KG1 (cell line): Measurements from ENCODE around the gene LPCAT1.

Experiments used
- DNase-seq: peaks from one replicate; lab custom pipeline; 2025; lab: John Stamatoyannopoulos, UW

The LPCAT1 gene

DNA sequence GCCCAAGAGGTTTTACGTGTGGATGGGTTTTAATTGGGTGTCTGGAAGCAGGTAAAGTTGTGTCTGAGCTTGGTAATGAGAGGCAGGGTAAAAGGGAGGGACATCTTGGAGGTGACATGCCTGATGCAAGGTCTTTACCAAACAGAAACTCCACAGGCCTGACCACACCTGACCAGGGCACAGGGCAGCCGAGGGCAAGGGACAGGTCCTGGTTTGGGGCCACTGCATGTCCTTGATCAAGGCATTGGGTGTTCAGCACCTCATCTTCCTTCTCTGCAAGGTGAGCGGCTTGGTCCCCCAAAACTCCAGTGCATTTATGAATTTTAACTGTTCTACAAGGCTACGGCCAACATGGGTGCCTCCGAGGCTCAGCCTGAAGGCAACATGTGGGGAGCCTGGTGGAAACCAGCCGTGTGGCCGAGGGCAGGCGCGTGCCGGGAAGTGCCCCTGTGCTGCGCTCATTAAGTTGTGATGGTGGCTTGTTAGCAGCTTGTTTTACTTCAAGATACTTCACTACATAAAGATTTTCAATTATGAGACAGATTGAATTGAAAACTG lies 30.7 kb upstream of the LPCAT1 start:
- no peak for DNase-seq

DNA sequence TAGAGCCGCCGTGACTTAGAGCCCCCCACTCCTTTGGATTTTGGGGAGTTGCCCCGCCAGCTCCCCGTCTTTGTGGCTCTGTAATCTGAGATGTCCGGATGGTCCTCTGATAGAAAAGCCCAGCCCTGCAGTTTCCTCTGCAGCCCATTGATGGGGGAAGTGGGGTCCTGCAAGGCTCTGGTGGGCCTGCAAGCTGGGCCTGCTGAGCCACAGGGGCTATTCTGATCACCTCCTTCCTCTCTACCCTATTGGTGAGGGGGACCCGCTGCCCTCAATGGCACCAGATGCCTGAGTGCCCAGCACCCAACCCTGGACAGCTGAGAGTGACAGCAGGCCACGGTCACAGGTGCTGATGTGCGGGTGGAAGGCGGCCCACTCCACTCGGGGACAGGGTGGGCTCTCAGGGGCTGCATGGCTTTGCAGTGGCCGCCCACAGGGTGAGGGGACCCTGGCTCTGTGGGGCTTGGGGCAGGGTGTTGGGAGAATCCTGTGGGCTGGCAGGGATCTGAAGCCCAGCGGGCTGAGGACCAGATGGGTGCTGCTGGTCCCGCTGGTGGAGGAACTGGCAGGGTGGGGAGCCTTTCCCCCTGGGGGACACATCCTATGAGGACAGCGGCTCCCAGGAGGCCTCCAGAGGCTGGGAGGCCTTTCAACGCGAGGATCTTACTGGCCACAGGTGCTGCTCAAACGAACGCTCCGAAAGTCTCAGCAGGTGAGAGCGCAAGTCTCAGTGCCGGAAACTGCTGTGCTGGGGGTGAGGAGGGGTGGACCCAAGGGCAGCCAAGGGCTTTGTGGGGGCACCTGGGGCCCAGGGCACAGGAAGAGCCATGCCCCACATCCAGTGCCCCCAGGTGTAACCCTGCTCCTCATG lies 30.0 kb upstream of the LPCAT1 start:
- DNase-seq = no peak

DNA sequence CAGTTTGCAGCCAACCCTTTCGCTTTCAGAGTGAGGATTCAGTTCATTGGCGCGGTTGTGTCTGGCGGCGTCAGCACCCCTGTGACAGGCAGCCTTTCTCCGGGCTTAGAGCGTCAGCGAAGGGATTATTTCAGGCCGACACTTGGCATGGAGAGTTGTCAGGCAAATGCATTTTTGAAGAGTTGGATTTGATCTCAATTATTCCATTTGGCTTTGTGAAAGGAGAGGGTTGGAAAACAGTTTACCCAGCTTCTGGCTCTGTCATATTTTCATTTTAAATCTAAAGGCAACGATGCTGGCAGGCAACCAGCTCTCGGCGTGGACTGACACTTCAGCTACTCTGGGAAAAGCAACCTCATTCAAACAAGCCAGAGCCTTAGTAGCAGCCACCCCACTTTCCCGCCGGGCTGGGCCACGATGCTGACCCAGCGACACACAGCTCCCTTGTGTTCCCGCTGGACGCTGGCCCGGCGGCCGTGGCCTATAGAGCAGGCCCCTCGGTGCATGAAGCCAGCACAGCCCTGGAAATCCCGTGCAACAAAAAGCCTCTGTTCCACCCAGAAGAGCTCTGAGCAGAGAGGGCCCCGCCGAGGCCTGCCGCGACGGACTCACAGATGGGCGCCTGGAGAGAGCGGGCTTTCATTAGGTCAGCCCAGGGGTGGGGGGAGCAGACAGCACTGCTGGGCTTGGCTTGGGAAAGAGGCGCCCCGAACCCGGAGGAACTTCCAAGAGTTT lies 28.9 kb upstream of the LPCAT1 start:
- DNase-seq = no peak

DNA sequence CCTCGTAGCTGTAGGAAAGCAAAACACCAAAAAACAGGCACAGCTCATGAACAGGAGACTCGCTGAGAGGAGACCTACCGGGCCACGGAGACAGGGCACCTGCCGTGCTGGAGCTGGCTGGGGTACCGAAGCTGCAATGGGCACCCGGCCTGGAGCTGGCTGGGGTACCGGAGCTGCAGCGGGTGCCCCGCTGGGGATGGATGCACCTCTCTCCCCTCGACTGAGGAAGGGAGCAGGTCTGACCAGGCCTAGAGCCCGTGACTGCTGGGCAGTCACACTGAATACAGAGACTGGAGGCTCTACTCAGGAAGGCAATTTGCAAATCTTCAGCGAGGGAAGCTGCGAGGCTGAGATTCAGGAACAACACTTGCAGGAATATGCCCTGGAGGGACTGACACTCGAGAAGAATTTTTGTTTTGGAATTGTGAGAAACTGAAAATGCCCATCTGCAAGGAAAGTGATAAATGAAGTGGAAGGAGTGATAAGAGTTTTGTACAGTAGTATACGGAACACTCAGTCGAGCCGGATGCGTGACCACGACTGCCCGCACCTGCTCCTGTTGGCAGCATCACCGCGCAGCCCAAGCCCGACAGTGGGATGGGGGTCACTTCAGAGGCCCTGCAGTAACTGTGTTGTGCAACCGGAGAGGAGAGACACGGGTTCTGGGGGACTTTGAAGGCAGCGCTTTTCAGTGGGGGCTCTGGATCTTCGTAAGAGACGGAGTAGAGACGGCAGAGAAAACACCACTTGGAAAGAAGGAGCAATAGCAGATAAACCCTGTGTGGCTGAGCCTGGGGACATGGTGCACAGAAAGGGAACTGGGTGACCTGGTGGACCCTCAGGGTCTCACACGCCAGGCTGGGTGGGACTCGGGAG lies 27.9 kb upstream of the LPCAT1 start:
- DNase-seq = no peak

DNA sequence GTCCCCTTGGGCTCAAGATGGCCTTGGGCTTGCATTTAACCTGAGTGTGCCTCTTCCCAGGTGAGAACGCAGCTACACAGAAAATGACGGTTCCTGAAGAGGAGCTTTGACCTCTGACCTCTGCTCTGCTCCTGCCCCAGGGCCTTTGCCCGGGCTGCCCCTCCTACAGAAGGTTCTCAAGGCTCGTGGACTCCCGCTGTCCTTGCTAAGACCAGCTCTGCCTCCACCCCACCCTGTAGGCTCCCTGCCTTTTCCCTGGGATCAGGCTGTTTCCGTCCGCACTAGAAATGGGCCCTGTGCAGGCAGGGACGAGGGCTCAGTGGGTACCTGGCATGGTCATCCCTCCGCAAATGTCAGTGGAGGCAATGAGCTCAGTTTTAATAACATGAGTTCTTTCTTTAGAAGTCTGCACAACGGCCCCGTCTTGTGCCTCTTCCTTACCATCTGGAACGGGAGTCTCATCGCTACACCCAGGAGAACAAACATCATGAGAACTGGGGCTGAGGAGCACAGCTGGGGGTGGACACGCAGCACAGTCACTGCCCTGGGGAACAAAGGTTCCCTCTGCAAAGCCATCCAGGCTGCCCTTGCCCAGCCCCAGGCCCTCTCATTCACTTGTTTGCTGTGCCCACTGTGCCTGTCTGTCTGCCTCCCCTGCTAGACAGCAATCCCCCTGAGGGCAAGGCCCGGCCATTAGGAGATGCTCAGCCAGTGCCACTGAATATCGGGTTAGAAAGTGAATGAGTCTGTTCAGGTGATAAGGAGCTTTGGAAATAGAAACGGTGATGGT lies 26.7 kb upstream of the LPCAT1 start:
- DNase-seq = no peak

DNA sequence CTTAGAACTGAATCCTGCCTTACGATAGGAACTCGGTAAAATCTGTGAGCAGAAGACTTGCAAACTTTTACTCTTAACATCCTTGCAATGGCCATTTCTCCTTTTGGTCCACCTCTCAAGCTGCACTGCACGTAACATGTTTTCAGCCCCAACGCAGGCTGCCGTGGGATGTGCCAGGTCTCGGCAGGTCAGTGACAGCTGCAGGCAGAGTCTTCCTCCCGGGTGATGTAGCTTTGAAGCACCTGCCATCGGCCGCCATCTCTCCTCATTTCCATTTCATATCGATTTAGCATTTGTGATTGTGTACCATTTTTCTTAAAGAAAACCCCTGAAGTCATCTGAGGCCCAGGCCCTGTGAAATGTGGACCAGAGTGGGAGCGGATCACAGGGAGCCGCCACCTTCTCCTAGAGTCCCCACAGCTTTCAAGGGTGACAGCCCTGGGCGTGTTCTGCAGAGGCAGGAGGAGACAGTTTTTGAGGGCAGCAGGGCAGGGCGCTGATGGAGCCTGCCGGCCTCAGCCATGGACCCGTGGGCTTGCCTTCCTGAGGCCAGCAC lies 25.8 kb upstream of the LPCAT1 start:
- no peak for DNase-seq

DNA sequence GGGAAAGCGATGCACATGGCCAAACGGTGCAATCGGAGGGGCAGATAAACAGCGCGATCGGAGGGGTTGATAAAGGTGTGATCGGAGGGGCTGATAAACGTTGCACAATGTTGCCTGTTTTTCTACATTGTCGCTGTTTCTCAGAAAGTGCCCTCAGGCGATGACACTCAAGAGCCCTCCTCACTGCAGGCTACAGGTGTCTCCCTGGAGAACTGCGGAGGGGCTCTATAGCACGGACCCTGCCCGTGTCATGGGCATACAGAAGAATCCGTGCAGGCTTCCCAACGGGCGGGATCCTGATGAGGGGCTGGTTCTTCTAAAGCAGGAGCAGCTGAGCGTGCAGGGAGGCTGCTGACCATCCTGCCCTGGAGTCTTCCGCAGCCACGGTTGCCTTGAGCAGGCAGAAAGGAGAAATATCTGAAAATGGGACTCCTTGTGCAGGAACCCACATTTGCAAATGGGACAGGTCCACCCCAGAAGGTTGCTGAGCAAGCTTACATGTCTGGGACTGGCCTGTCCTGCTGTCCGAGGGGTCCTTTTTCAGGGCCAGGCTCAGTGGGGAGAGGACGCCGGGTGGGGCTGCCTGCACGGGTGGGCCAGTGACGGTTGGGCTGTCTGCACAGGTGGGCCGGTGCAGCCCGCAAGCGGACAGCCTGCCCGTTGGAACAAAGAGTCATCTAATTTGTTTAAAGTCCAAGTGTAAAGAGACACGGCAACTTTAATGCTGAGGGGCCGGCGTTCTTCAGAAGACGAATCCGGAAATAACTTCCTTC lies 25.1 kb upstream of the LPCAT1 start:
- no peak for DNase-seq

DNA sequence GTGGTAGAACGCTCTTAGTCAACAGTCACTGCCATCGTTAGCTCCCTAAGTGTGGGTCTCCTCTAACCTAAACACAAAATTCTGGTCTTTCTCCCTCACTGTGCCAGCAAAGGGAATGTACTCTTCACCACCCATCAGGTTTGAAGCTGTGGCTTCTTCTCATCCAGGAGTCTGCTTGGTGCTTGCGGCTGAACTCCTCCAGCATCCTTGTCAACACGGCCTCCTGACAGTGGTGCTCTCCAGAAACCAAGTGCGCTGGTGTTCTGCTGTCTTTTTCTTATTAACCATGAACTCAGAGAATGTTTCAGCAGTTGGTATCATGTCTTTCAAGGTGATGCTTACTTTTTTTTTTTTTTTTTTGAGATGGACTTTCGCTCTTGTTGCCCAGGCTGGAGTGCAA lies 23.9 kb upstream of the LPCAT1 start:
- no peak for DNase-seq

DNA sequence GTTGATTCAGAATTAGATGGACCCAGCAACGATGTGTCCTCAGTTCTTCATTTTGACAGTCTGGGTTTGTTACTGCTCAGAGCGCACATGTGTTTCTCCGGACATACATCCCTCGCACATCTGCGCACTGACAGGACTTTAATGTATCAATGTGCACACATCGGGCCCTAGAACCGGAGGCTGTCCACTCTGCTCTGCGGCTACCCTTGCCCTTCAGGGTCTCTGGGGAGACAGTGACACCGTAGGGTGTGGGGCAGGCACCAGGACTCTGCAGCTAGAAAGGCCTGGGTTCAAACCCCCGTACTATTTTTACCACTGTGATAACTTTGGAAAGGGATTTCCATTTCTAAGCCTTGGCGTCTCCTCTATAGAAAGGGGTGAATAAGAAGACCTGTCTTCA lies 23.5 kb upstream of the LPCAT1 start:
- DNase-seq = no peak

DNA sequence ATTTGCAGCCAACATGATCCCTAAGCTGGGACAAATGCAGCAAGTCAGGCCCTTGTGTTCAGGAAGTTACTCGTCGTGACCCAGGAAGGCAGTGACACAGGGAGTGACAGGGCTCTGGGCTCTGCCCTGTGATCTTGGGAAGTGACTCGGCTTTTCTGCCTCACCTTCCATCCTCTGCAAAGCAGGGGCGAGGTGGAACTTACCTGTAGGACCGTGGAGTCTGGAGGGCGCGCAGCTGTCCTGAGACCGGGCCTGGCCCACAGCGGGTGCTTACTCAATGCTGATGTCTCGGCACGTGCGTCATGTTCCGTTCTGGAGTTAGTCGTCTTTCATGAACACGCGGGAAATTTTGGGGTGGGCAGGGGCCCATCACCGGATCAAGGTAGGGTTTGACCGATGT lies 22.8 kb upstream of the LPCAT1 start:
- DNase-seq = no peak

DNA sequence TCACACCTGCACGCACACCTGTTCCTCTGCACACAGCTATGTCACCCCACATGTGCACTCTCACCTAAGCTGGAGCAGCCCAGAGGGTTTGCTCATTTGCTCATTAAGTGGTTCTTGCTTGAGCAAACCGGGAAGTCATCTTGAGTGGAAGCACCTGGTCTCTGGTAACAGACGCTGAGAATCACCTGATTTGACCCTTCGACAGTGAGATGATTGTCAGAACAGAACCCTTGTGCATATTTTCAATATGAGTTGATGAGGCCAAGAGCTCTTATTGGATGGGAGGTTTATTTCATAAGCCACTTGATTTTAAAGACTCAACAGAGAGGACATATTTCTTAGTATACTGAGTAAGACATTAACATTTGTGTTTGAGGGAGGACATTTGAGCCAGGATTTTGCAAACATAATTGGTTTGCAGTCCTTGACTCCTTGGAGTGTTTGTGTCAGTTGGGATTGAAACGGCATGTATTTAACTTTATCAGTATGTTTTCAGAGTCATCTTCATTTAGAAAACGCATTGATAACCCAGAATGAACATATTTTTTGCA lies 22.1 kb upstream of the LPCAT1 start:
- DNase-seq = no peak

DNA sequence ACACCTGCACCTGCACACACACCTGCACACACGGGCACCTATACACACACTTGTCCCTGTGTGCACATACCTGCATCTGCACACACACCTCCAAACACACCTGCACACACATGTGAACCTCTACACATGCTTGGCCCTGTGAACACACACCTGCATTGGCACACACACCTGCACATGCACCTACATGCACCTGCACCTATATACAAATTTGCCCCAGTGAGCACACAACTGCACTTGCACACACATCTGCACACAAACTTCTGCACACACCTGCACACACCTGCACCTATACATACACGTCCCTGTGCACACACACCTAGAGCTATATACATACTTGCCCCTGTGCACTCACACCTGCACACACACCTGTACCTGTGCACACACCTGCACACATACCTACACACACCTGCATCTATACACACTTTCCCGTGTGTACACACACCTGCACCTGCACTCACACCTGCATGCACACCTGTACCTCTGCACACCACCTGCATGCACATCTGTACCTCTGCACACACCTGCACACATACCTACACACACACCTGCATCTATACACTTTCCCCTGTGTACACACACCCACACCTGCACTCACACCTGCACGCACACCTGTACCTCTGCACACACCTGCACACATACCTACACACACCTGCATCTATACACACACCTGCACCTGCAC lies 21.5 kb upstream of the LPCAT1 start:
- no peak for DNase-seq

DNA sequence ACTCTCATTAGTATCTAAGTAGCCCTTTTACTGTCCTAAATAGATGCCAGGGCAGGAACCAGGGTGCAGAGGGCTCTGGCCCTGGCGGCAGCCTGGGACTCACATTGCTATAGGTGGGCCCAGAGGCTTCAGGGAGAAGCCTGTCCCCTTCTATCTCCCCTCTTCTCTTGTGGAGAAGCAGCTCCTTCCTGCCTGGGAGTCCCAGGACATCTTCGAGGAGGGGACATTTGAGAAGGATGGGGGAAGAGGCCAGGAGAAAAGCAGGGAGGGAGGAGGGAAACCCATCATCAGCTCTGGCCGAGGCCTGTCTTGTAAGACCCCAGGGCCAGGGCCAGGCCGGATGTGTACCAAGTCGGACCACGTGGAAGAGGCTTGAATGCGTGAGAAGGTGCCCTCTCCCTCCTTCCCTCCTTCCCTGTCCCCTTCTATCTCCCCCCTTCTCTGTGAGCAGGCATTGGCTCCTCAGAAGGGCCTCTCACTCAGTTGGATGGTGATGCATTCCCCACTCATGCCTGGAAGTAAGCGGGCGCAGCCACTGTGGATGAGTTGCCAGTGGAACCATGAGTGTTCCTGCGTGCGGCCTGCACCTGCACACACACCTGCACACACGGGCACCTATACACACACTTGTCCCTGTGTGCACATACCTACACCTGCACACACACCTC lies 20.7 kb upstream of the LPCAT1 start:
- DNase-seq = no peak

DNA sequence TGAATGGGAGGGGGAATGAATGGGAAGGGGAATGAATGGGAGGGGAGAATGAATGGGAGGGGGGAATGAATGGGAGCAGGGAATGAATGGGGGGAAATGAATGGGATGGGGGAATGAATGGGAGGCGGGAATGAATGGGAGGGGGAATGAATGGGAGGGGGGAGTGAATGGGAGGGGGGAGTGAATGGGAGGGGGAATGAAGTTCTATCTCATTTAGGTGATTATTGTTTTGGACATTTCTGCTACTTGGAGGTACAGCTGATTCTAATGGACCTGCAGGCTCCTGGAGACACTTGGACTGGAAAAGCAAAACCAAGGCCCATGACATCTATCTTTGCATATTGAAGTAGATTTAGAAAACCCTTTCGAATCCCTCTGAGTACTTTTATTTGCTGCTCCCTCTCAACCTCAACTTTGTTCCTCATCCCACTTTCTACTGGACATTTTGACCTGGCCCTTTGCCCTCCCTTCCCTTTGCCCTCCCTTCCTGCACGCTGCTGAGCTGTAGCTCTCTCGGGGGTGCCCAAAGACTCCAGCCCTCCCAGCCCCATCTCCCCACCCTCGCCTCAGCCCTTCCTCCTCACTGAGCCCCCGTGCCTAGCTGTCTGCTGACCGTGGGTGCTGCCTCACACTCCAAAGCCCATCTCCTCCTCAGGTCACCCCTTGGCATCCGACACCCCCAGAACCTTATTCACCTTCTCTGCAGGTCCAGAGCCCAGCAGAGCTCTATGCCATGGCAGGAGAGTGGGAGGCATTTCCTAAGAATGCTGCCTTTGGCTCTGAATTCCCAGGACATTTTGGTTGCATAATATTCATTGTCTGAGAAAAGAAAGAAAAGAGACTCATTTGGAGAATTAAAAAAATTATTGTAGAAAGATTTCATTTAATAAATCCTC lies 19.9 kb upstream of the LPCAT1 start:
- no peak for DNase-seq

DNA sequence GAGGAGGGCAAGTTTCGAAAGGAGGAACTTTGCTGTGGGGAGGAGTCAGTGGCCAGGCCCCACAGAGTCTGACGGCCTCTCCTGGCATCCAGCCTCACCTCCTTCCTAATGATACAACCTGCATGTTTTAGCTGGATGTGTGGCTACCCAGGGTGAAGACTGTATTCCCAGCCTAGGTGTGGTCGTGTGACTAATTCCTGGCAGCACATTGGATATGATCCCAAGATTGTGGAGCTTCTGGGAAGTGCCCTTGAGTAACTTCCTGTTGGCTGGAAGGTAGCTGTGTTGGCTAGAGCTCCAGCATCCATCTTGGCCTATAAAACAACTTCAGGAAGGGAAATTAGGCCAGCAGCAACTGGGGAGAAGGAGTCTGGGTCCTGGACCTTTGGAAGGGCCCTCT lies 19.0 kb upstream of the LPCAT1 start:
- DNase-seq = no peak

DNA sequence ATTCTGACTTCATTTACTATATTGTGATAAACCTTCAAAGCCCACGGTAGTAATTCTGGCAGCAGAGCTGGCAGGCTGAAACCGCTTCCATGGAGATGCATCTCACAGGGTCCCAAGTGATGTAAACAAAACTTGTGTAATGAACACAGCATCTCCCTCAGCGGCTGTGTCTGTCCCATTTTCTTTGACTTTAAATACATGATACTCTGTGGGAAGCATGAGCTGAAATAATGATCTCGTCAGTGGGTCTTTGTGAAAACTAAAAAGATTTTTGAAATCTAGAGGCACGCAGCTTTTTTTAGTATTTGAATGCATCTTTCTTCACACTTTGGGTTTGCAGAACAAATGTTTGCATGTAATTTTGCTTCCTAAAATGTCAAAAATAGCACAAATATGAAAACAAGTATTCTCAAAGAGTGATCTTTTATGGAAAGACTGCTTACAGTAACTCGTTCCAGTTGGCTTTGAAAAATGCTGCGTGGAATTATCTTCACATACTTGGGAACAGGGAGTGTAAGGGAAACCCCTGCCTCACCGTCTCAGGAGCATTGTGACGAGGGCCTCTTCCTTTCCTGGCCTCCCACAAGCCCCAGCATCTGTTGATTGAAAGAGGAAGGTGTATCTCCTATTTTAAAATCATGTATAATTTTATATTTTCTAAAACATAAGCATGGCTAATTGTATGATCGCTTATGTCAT lies 18.1 kb upstream of the LPCAT1 start:
- no peak for DNase-seq
